ENCODE results near the gene SLC1A5.
A peak's percentile ranks its signal among the peaks of the same experiment; 100 is the strongest.
"Not testable (repeated sequence)": the region's sequence is repeated elsewhere in the genome, so short reads cannot be mapped to it uniquely, and the experiment has no call there.

SLC1A5 gene

GRCh38 chr19:46821512-46822409 lies 33.4 kb upstream of the SLC1A5 start:
- Histone ChIP-seq H3K9ac (ENCODE audit: low read length in 5 of 5) (no peak overlapping the region), H3K4me3 (ENCODE audit: low read depth in 1 of 5, low read length in 5 of 5) (peak overlapping the region in 1 of 5 donors; percentile 3), H3K9me3 (ENCODE audit: control insufficient read depth in 5 of 5, low read length in 5 of 5) (no peaks in the 10 kb centered on the region), H3K36me3 (ENCODE audit: control insufficient read depth in 5 of 5, insufficient read depth in 5 of 5, low read length in 5 of 5) (no peaks in the 10 kb centered on the region), H3K27ac (ENCODE audit: low read depth, low read length) (no peak overlapping the region), H3K27me3 (ENCODE audit: control insufficient read depth in 5 of 5, insufficient read depth in 4 of 5, low read length in 5 of 5) (no peaks in the 10 kb centered on the region), H3K4me1 (ENCODE audit: control insufficient read depth in 5 of 5, insufficient read depth in 5 of 5, low read length in 5 of 5) (peaks cover 1 to 30% (median 20%) of the 10 kb centered on the region in 5 donors)

- no peak overlapping the region for H3K4me3 ChIP-seq (ENCODE audit: low read depth in 1 of 5, low read length in 5 of 5)
- no peak overlapping the region for H3K27ac ChIP-seq (ENCODE audit: low read depth, low read length)
- H3K36me3 ChIP-seq (ENCODE audit: control insufficient read depth in 5 of 5, insufficient read depth in 5 of 5, low read length in 5 of 5): no peaks in the 10 kb centered on the region
- H3K27me3 ChIP-seq (ENCODE audit: control insufficient read depth in 5 of 5, insufficient read depth in 4 of 5, low read length in 5 of 5): no peaks in the 10 kb centered on the region
- H3K9me3 ChIP-seq (ENCODE audit: control insufficient read depth in 5 of 5, low read length in 5 of 5): no peaks in the 10 kb centered on the region
- peaks cover 1 to 32% (median 23%) of the 10 kb centered on the region in 5 donors for H3K4me1 ChIP-seq (ENCODE audit: control insufficient read depth in 5 of 5, insufficient read depth in 5 of 5, low read length in 5 of 5)
- H3K9ac ChIP-seq (ENCODE audit: low read length in 5 of 5): no peak overlapping the region
These were observed 30.4 kb upstream of the SLC1A5 start for GRCh38 chr19:46818812-46819211.

GRCh38 chr19:46815833-46816627 lies 27.6 kb upstream of the SLC1A5 start:
- no peak overlapping the region for H3K9ac ChIP-seq (ENCODE audit: low read length in 5 of 5)
- no peak overlapping the region for H3K4me3 ChIP-seq (ENCODE audit: low read depth in 1 of 5, low read length in 5 of 5)
- H3K27me3 ChIP-seq (ENCODE audit: control insufficient read depth in 5 of 5, insufficient read depth in 4 of 5, low read length in 5 of 5): no peaks in the 10 kb centered on the region
- H3K36me3 ChIP-seq (ENCODE audit: control insufficient read depth in 5 of 5, insufficient read depth in 5 of 5, low read length in 5 of 5): no peaks in the 10 kb centered on the region
- H3K9me3 ChIP-seq (ENCODE audit: control insufficient read depth in 5 of 5, low read length in 5 of 5): no peaks in the 10 kb centered on the region
- no peak overlapping the region for H3K27ac ChIP-seq (ENCODE audit: low read depth, low read length)
- H3K4me1 ChIP-seq (ENCODE audit: control insufficient read depth in 5 of 5, insufficient read depth in 5 of 5, low read length in 5 of 5): peaks cover 1 to 28% (median 19%) of the 10 kb centered on the region in 5 donors

GRCh38 chr19:46813839-46814358 lies 25.5 kb upstream of the SLC1A5 start:
- Histone ChIP-seq H3K4me3 (ENCODE audit: low read depth in 1 of 5, low read length in 5 of 5) (no peak overlapping the region), H3K4me1 (ENCODE audit: control insufficient read depth in 5 of 5, insufficient read depth in 5 of 5, low read length in 5 of 5) (peaks cover 0 to 14% (median 13%) of the 10 kb centered on the region in 5 donors), H3K9ac (ENCODE audit: low read length in 5 of 5) (no peak overlapping the region), H3K36me3 (ENCODE audit: control insufficient read depth in 5 of 5, insufficient read depth in 5 of 5, low read length in 5 of 5) (no peaks in the 10 kb centered on the region), H3K27ac (ENCODE audit: low read depth, low read length) (no peak overlapping the region), H3K9me3 (ENCODE audit: control insufficient read depth in 5 of 5, low read length in 5 of 5) (no peaks in the 10 kb centered on the region), H3K27me3 (ENCODE audit: control insufficient read depth in 5 of 5, insufficient read depth in 4 of 5, low read length in 5 of 5) (no peaks in the 10 kb centered on the region)

GRCh38 chr19:46812977-46813838 lies 24.8 kb upstream of the SLC1A5 start:
- no peak overlapping the region for H3K4me3 ChIP-seq (ENCODE audit: low read depth in 1 of 5, low read length in 5 of 5)
- H3K4me1 ChIP-seq (ENCODE audit: control insufficient read depth in 5 of 5, insufficient read depth in 5 of 5, low read length in 5 of 5): peaks cover 0 to 18% (median 13%) of the 10 kb centered on the region in 5 donors
- H3K27ac ChIP-seq (ENCODE audit: low read depth, low read length): no peak overlapping the region
- H3K9me3 ChIP-seq (ENCODE audit: control insufficient read depth in 5 of 5, low read length in 5 of 5): no peaks in the 10 kb centered on the region
- no peaks in the 10 kb centered on the region for H3K27me3 ChIP-seq (ENCODE audit: control insufficient read depth in 5 of 5, insufficient read depth in 4 of 5, low read length in 5 of 5)
- no peaks in the 10 kb centered on the region for H3K36me3 ChIP-seq (ENCODE audit: control insufficient read depth in 5 of 5, insufficient read depth in 5 of 5, low read length in 5 of 5)
- H3K9ac ChIP-seq (ENCODE audit: low read length in 5 of 5): no peak overlapping the region

GRCh38 chr19:46809534-46810272 lies 21.3 kb upstream of the SLC1A5 start:
- Histone ChIP-seq H3K27ac (ENCODE audit: low read depth, low read length) (no peak overlapping the region), H3K4me1 (ENCODE audit: control insufficient read depth in 5 of 5, insufficient read depth in 5 of 5, low read length in 5 of 5) (peaks cover 4 to 40% (median 25%) of the 10 kb centered on the region in 5 donors), H3K27me3 (ENCODE audit: control insufficient read depth in 5 of 5, insufficient read depth in 4 of 5, low read length in 5 of 5) (no peaks in the 10 kb centered on the region), H3K4me3 (ENCODE audit: low read depth in 1 of 5, low read length in 5 of 5) (no peak overlapping the region), H3K36me3 (ENCODE audit: control insufficient read depth in 5 of 5, insufficient read depth in 5 of 5, low read length in 5 of 5) (no peaks in the 10 kb centered on the region), H3K9ac (ENCODE audit: low read length in 5 of 5) (no peak overlapping the region), H3K9me3 (ENCODE audit: control insufficient read depth in 5 of 5, low read length in 5 of 5) (no peaks in the 10 kb centered on the region)

- peaks cover 4 to 26% (median 11%) of the 10 kb centered on the region in 5 donors for H3K4me1 ChIP-seq (ENCODE audit: control insufficient read depth in 5 of 5, insufficient read depth in 5 of 5, low read length in 5 of 5)
- no peaks in the 10 kb centered on the region for H3K36me3 ChIP-seq (ENCODE audit: control insufficient read depth in 5 of 5, insufficient read depth in 5 of 5, low read length in 5 of 5)
- no peaks in the 10 kb centered on the region for H3K9me3 ChIP-seq (ENCODE audit: control insufficient read depth in 5 of 5, low read length in 5 of 5)
- no peaks in the 10 kb centered on the region for H3K27me3 ChIP-seq (ENCODE audit: control insufficient read depth in 5 of 5, insufficient read depth in 4 of 5, low read length in 5 of 5)
- H3K4me3 ChIP-seq (ENCODE audit: low read depth in 1 of 5, low read length in 5 of 5): peak overlapping the region in 1 of 5 donors; percentile 28
- H3K9ac ChIP-seq (ENCODE audit: low read length in 5 of 5): peak overlapping the region in 2 of 5 donors; percentile 15 to 66
- H3K27ac ChIP-seq (ENCODE audit: low read depth, low read length): peak overlapping the region; percentile 26
These were observed 18.3 kb upstream of the SLC1A5 start for GRCh38 chr19:46806656-46807055.

- not testable (repeated sequence) for H3K9ac ChIP-seq (ENCODE audit: low read length in 5 of 5); H3K4me3 ChIP-seq (ENCODE audit: low read depth in 1 of 5, low read length in 5 of 5); H3K36me3 ChIP-seq (ENCODE audit: control insufficient read depth in 5 of 5, insufficient read depth in 5 of 5, low read length in 5 of 5); H3K27me3 ChIP-seq (ENCODE audit: control insufficient read depth in 5 of 5, insufficient read depth in 4 of 5, low read length in 5 of 5); H3K27ac ChIP-seq (ENCODE audit: low read depth, low read length); H3K9me3 ChIP-seq (ENCODE audit: control insufficient read depth in 5 of 5, low read length in 5 of 5)
- peaks cover 4 to 26% (median 11%) of the 10 kb centered on the region in 5 donors for H3K4me1 ChIP-seq (ENCODE audit: control insufficient read depth in 5 of 5, insufficient read depth in 5 of 5, low read length in 5 of 5)
These were observed 16.0 kb upstream of the SLC1A5 start for GRCh38 chr19:46804432-46804831.

GRCh38 chr19:46803555-46803954 lies 15.2 kb upstream of the SLC1A5 start:
- H3K27ac ChIP-seq (ENCODE audit: low read depth, low read length): no peak overlapping the region

More at GRCh38 chr19:46803555-46803954, 15.2 kb upstream of the SLC1A5 start:
- no peaks in the 10 kb centered on the region for H3K9me3 ChIP-seq (ENCODE audit: control insufficient read depth in 5 of 5, low read length in 5 of 5)
- peaks cover 4 to 23% (median 11%) of the 10 kb centered on the region in 5 donors for H3K4me1 ChIP-seq (ENCODE audit: control insufficient read depth in 5 of 5, insufficient read depth in 5 of 5, low read length in 5 of 5)
- H3K9ac ChIP-seq (ENCODE audit: low read length in 5 of 5): no peak overlapping the region
- H3K27me3 ChIP-seq (ENCODE audit: control insufficient read depth in 5 of 5, insufficient read depth in 4 of 5, low read length in 5 of 5): no peaks in the 10 kb centered on the region
- H3K4me3 ChIP-seq (ENCODE audit: low read depth in 1 of 5, low read length in 5 of 5): no peak overlapping the region
- H3K36me3 ChIP-seq (ENCODE audit: control insufficient read depth in 5 of 5, insufficient read depth in 5 of 5, low read length in 5 of 5): no peaks in the 10 kb centered on the region
